ENCODE data around the gene PSME3IP1. TPM values are rescaled to one million over a fixed set of nuclear protein-coding genes. Genes with fewer than 3 reads are reported as not detected.

The PSME3IP1 gene
- total and polyA plus RNA-seq, 9 of the 15 experiments (the other 6 are each of a cell fraction or from before 2014, with no cell fraction given), result 63.8 to 187 (median 142) TPM

GRCh38 chr16:57110937-57111336 lies 74.9 kb downstream of the PSME3IP1 start:
- no peak overlapping the region for H3K4me3 ChIP-seq
- no peaks in the 10 kb centered on the region for H3K27me3 ChIP-seq (ENCODE audit: control insufficient read depth in 2 of 2, insufficient read depth in 2 of 2, low read length in 2 of 2)
- TF ChIP-seq ZNF778 (CRISPR knock-in tag; IDR thresholded peaks at IDR 0.05) (no peak), ZNF263 (CRISPR knock-in tag; IDR thresholded peaks at IDR 0.05; ENCODE audit: borderline replicate concordance) (no peak), FUS (optimal IDR thresholded peaks at IDR 0.05; ENCODE audit: low read depth, low read length) (no peak), HMGN3 (IDR thresholded peaks at IDR 0.05; ENCODE audit: borderline replicate concordance, extremely low read depth, insufficient read length, low read depth, low read length) (no peak), OTX1 (CRISPR knock-in tag; IDR thresholded peaks at IDR 0.05) (no peak), NFYB (IDR thresholded peaks at IDR 0.05; ENCODE audit: extremely low read depth, insufficient read length) (no peak), SMARCB1 (IDR thresholded peaks at IDR 0.05; ENCODE audit: insufficient read length, low read depth) (no peak), NFIX (CRISPR knock-in tag; IDR thresholded peaks at IDR 0.05; ENCODE audit: low read depth) (no peak)
- TF ChIP-seq, protein P1, sequence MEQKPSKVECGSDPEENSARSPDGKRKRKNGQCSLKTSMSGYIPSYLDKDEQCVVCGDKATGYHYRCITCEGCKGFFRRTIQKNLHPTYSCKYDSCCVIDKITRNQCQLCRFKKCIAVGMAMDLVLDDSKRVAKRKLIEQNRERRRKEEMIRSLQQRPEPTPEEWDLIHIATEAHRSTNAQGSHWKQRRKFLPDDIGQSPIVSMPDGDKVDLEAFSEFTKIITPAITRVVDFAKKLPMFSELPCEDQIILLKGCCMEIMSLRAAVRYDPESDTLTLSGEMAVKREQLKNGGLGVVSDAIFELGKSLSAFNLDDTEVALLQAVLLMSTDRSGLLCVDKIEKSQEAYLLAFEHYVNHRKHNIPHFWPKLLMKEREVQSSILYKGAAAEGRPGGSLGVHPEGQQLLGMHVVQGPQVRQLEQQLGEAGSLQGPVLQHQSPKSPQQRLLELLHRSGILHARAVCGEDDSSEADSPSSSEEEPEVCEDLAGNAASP (IDR thresholded peaks at IDR 0.05), result no peak
- ChIA-PET CTCF (ENCODE audit: low intra/inter-chr PET ratio) (no interaction called here), POLR2A (interaction anchor here (0.5 to 1.0 kb wide), 2 partner anchors 8 to 16 kb away, joined by 3 to 4 read pairs; no protein-coding TSS in a partner anchor)
- peaks cover 22 to 26% of the 10 kb centered on the region in 2 experiments for H3K4me1 ChIP-seq (replicated peaks in 1 of 2; ENCODE audit: control insufficient read depth in 2 of 2, insufficient read depth in 2 of 2, low read length in 2 of 2)
- no peak overlapping the region for H3K27ac ChIP-seq (ENCODE audit: extremely low read depth, low read depth, low read length)
- FAIRE-seq (no peak), DNase-seq (ENCODE audit: extremely low read depth in 1 of 4, low spot score in 3 of 4) (no peak), ATAC-seq (no peak)
- BruUV-seq (replicated peaks), result no TSS peak
- no peak overlapping the region for H3K4me2 ChIP-seq (ENCODE audit: insufficient read depth, low read length)
- intact Hi-C loops (cut with micrococcal nuclease) (no loop called here), in situ Hi-C loops (cut with MboI) (no loop called here)
- 0 out of 2 replicates have a peak, but pooled peaks cover 3% of the 10 kb centered on the region for H4K20me1 ChIP-seq (replicated peaks; ENCODE audit: control insufficient read depth, insufficient read depth, low read length)
- no peak overlapping the region for H2AFZ ChIP-seq (ENCODE audit: low read depth, low read length)
- WGBS (ENCODE audit: insufficient coverage, low coverage, missing lambda C conversion rate), result 62% methylated on average over 4 of the region's 4 CpGs
- H3K9me3 ChIP-seq (replicated peaks; ENCODE audit: control insufficient read depth, insufficient read depth, low read depth, low read length), result no peaks in the 10 kb centered on the region
- H3K36me3 ChIP-seq (ENCODE audit: control insufficient read depth, insufficient read depth, low read length), result no peaks in the 10 kb centered on the region
- H3K9me1 ChIP-seq (ENCODE audit: control insufficient read depth, insufficient read depth, low read length), result no peaks in the 10 kb centered on the region
- H3K79me2 ChIP-seq (ENCODE audit: control insufficient read depth, insufficient read depth, low read length), result no peaks in the 10 kb centered on the region
- no peak overlapping the region for H3K9ac ChIP-seq (ENCODE audit: insufficient read depth in 1 of 2, low read depth in 2 of 2, low read length in 2 of 2)

Data from K562 (cell line).